Activated CD8-positive, alpha-beta memory T cell treated with anti-CD3 and anti-CD28 coated beads for 36 hours (primary cell): Measurements from ENCODE around the gene MAP4. TPM values are rescaled to one million over a fixed set of nuclear protein-coding genes. Genes with fewer than 3 reads are reported as not detected.
"Not testable (repeated sequence)": the region's sequence is repeated elsewhere in the genome, so short reads cannot be mapped to it uniquely, and the experiment has no call there.

Source experiments
- CTCF ChIA-PET: fragments of 350-600 bp; sonication (Branson Sonifier 250); formaldehyde crosslinking; loops from one replicate; lab custom pipeline; 2021; ENCODE audit warnings: antibody characterized with exemption; lab: Charles Lee
- POLR2A ChIA-PET: fragments of 350-600 bp; sonication (Branson Sonifier 250); formaldehyde crosslinking; loops from one replicate; lab custom pipeline; 2021; ENCODE audit warnings: antibody characterized with exemption; lab: Charles Lee
- total RNA-seq, 2 experiments: library from RNA; stranded (reverse); gene quantifications; one replicate each; pipeline ENCODE4 v1.2.3, GENCODE V29; 2021

MAP4 gene
- total RNA-seq, 2 experiments from 2014 or later: 113 to 117 TPM

DNA sequence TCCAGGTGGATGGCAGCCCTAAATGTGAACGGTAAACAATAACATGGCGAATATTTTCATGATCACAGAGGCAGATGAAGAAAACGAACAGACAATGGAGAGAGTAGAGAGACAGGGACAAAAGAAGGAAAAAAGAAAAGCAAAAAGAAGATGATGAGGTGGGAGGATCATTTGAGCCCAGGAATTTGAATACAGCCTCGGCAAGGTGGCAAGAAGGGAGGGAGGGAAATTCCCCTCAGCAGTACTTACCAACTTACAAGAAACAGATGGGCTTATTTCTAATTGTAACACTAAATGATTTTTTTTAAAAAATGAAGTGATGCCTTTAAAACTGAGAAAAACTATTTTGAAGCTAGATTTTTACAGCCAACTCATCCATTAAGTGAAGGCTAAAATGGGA lies 6.0 kb upstream of the MAP4 start:
- POLR2A ChIA-PET: no interaction called here
- CTCF ChIA-PET: no interaction called here

DNA sequence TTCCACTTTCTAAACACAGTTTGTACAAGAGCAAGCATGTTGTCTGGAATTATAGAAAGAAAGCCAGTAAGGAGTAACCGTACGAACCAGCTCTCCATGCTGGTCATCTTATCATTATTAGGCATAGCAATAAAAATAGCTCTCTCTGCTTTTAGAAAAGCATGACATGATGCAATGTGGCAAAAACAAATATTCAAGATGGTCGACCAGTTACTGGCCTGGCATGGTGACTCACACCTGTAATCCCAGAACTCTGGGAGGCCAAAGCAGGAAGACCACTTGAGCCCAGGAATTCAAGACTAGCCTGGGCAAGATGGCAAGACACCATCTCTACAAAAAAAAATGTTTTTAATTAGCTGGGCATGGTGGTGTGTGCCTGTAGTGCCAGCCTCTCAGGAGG lies 2.6 kb upstream of the MAP4 start:
- POLR2A ChIA-PET: interaction anchor here (0.6 kb wide), 1 partner anchor 115 kb away, joined by 7 read pairs; no protein-coding TSS in a partner anchor
- CTCF ChIA-PET: no interaction called here

DNA sequence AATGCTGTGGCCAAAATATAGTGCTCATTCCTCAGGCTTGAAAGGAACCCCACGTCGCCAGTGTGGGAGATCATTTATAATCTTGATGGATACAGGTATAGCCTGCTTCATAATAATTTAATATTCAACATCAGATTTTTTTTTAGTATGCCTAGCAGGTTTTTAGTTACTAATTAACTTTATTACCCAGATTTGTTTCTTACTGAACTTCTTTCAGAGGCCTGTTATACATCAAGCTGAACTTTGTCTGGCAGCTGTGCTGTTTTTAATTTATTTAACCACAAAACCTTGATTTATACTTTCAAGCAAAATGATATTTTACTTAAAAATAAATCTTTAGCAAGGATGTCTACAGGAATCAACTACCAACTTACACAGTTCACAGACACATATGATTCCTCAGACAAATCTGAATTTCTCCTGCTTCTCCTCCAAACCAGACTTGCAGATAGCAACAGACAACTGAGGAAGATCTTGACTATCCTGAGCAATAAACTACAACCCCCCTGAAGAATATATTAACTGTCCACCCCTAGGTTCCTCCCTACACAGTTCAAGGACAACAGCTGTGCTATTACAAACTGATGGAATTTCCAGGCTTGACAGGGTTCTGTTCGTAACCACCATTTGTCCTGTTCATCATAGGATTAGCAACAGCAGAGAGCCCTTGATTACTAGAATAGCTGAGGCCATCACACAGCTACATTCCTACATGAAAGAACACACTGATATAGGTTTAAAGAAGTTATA lies 610 bp downstream of the MAP4 start:
- POLR2A ChIA-PET: no interaction called here
- CTCF ChIA-PET: no interaction called here

DNA sequence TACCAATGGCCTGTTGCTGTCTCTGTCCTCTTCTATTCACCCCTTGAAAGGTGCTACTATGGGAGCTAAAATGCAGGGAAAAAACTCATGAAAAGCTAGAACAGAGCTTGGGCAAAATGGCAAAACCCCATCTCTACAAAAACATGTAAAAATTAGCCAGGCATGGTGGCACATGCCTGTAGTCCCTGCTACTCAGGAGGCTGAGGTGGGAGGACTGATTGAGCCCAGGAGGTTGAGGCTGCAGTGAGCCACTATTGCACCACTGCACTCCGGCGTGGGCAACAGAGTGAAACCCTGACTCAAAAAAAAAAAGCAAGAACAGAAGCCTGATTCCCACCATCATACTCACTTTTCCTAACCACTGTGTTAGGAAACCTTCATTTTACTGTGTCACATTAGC lies 1.9 kb downstream of the MAP4 start:
- POLR2A ChIA-PET: interaction anchor here (0.6 kb wide), 1 partner anchor 95 kb away, joined by 3 read pairs; no protein-coding TSS in a partner anchor
- CTCF ChIA-PET: no interaction called here

DNA sequence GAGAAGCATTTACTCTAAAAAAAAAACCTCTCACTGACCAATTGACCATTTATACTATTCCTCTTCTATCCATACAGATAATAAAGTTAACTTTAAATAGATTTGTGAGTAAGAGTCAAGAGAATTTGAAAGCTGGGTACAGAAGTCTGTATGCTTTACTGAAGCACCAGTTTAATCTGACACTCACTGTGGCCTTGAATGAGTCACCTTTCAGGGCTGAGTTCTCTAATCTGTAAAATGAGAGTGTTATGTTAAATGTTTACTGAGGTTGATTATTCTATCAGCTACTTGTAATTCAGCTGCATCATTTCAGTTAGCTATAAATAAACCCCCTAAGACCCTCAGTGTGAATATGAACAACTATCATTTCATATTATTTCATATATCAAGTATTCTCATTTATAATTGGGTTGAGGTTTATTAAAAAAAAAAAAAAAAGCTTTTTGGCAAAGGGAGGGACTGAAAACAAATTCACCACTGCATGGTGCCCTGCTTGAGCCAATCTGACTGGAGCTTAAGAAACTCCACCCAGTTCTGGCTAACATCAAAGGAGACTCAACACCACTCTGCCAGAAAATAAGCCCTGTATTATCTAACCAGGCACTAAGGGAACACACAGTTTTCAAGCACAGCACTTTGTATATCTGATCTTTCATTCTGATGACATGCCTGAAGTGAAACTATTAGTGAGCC lies 2.8 kb downstream of the MAP4 start:
- POLR2A ChIA-PET: interaction anchor here (0.5 kb wide), 1 partner anchor 12 kb away, joined by 5 read pairs; no protein-coding TSS in a partner anchor
- CTCF ChIA-PET: interaction anchor here (0.8 to 1.2 kb wide), 3 partner anchors 9 to 67 kb away, joined by 3 to 4 read pairs (median 3); no protein-coding TSS in a partner anchor

DNA sequence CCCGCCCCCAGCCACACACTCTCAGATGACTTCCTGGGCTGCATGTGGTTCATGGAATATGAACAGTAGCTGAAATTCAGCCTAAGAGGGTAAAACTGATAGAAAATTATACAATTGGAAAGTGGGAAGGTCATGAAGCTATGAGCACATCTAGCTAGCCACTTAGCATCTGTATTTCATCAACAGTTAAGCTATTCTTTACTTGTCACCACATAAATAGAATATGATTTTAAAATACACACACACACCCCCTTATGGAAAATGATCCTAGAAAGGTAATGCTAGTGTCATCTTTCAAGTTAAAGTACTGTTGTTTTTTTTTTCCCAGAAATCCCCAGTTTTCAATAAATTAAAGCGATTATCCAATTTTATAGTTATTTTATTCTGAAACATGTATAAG lies 3.6 kb downstream of the MAP4 start:
- POLR2A ChIA-PET: no interaction called here
- CTCF ChIA-PET: interaction anchor here (0.5 to 1.4 kb wide), 4 partner anchors 9 to 139 kb away, joined by 3 to 4 read pairs (median 4); no protein-coding TSS in a partner anchor

DNA sequence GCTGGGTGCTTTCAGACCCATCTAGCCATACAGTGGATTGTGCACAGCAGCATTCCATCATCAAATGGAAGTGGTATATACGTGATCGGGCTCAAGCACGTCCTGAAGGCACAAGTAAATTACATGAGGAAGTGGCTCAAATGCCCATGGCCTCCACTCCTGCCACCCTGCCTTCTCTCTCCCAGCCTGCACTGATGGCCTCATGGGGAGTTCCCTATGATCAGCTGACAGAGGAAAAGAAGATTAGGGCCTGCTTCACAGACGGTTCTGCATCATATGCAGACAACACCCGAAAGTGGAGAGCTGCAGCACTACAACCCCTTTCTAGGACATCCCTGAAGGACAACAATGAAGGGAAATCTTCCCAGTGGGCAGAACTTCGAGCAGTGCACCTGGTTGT lies 8.2 kb downstream of the MAP4 start:
- CTCF ChIA-PET: interaction anchor here (0.7 kb wide), 1 partner anchor 19 kb away, joined by 3 read pairs; no protein-coding TSS in a partner anchor
- POLR2A ChIA-PET: not testable (repeated sequence)

DNA sequence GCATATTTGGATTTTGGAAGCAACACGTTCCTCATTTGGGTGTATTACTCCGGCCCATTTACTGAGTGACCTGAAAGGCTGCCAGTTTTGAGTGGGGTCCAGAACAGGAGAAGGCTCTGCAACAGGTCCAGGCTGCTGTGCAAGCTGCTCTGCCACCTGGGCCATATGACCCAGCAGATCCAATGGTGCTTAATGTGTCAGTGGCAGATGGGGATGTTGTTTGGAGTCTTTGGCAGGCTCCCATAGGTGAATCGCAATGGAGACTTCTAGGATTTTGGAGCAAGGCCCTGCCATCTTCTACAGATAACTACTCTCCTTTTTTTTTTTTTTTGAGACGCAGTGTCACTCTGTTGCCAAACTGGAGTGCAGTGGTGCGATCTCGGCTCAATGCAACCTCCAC lies 8.9 kb downstream of the MAP4 start:
- CTCF ChIA-PET: interaction anchor here (0.7 kb wide), 1 partner anchor 20 kb away, joined by 3 read pairs; no protein-coding TSS in a partner anchor
- POLR2A ChIA-PET: not testable (repeated sequence)

DNA sequence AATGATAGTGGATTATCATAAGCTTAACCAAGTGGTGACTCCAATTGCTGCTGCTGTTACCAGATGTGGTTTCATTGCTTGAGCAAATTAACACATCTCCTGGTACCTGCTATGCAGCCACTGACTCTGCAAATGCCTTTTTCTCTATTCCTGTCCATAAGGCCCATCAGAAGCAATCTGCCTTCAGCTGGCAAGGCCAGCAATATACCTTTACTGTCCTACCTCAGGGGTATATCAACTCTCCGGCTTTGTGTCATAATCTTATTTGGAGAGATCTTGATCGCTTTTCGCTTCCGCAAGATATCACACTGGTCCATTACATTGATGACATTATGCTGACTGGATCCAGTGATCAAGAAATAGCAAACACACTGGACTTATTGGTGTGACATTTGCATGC lies 9.4 kb downstream of the MAP4 start:
- CTCF ChIA-PET: interaction anchor here (0.7 kb wide), 1 partner anchor 17 kb away, joined by 3 read pairs; no protein-coding TSS in a partner anchor
- POLR2A ChIA-PET: not testable (repeated sequence)

DNA sequence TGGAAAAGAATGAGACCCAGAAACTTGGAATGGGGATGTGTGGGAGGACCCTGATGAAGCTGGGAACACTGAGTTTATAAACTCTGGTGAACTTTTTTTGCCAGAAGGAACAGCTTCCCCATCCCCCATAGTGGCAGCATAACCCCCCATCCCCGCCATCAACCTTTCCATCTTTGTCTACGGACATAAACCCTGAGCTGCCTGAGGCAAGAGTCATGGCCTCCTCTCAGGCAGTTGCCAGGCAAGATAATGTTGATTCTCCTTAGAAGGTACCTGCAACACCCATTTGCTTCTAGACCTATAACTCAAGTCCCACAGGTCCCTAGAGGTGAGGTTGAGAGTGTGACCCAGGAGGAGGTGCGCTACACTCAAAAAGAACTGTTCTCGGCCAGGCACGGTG lies 11.5 kb downstream of the MAP4 start:
- CTCF ChIA-PET: interaction anchor here (0.6 kb wide), 1 partner anchor 9 kb away, joined by 3 read pairs; no protein-coding TSS in a partner anchor
- POLR2A ChIA-PET: no interaction called here

DNA sequence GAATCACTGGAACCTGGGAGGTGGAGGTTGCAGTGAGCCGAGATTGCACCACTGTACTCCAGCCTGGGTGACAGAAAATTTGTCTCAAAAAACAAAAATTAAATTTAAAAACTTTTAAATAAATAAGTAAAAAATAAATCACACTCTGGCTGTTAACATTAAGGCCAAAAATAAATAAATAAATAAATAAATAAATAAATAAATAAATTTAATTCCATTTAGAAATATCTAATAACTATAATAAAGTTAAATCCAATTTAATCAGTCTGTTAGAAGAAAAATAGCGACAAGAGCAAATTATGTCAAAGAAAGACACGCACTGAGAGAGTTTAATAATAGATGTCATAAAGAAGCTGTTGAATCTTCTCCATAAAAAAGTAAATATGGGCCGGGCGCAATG lies 13.4 kb downstream of the MAP4 start:
- ChIA-PET POLR2A (no interaction called here), CTCF (interaction anchor here (0.7 to 0.9 kb wide), 2 partner anchors 11 to 139 kb away, joined by 3 to 4 read pairs; no protein-coding TSS in a partner anchor)

DNA sequence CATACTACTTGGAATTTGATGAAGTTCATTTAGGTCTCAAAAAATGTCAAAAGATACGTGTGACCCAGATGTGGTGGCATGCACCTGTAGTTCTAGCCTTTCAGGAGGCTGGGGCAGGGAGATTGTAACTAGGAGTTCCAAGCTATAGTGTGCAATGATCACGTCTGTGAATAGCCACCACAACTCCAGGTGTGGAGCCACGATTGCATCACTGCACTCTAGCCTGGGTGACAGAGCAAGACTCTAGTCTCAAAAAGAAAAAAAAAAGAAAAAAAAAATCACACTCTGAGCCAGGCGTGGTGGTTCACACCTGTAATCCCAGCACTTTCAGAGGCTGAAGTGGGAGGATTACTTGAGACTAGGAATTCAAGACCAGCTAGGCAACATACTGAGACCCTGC lies 14.2 kb downstream of the MAP4 start:
- CTCF ChIA-PET: interaction anchor here (0.7 kb wide), 1 partner anchor 140 kb away, joined by 3 read pairs; no protein-coding TSS in a partner anchor
- POLR2A ChIA-PET: interaction anchor here (0.6 kb wide), 1 partner anchor 12 kb away, joined by 5 read pairs; no protein-coding TSS in a partner anchor

DNA sequence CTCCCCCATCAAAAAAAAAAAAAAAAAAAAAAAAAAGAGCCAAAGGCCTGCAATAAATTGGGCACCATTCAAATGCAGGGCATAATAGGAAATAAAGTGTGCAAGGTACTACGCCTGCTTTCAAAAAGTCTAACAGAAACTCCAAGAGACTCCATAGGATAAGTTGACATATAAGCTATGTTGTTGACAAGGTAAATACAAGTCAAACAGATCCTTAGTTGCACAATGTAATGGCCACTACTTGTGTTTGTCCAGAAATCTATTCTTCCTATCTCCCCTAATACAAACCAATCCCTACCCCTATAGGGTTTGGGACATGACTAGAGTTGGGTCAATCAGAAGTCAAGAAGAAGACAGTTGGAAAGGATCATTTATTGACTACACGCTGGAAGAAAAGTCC lies 16.0 kb downstream of the MAP4 start:
- POLR2A ChIA-PET: no interaction called here

DNA sequence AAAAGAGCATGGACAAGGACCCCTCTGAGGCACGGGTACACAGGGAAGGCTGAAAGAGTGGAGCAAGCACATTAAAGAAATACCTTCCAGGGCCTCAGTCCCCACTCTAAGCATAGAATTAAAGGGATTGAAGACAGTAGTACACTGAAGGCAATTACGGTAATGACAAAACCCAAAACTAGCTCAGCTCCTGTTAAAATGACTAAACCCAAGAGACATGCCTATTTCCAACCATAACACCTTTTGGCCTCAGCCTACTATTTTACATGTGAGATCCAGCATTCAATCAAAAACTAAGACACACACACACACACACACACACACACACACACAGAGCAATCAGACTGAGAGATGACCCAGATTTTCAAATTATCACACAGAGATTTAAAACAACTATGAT lies 19.8 kb downstream of the MAP4 start:
- POLR2A ChIA-PET: interaction anchor here (0.6 to 0.7 kb wide), 2 partner anchors 117 to 477 kb away, joined by 3 to 6 read pairs; no protein-coding TSS in a partner anchor
- CTCF ChIA-PET: interaction anchor here (0.6 to 1.0 kb wide), 2 partner anchors 155 to 159 kb away, joined by 3 to 4 read pairs; no protein-coding TSS in a partner anchor

More for the DNA sequence above, 16.0 kb downstream of the MAP4 start:
- CTCF ChIA-PET: no interaction called here

DNA sequence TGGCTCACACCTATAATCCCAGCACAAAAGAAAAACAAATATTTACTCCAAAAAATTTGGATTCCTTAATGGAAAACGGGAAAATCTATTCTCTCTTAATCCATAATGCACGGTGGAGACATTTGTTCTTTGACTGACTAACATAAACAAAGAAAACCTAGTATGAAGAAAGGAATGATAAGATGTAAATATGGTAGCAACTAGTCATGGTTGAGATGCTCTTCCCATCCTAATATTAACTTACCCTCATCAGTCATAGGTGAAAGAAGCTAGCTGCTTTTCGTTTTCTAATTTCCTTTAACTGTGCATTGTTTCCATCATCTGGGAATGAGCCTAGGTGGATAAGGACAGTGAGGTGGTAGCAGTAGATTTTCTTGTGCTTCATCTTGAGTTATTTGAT lies 22.0 kb downstream of the MAP4 start:
- ChIA-PET POLR2A (no interaction called here), CTCF (interaction anchor here (0.7 kb wide), 1 partner anchor 20 kb away, joined by 3 read pairs; no protein-coding TSS in a partner anchor)

DNA sequence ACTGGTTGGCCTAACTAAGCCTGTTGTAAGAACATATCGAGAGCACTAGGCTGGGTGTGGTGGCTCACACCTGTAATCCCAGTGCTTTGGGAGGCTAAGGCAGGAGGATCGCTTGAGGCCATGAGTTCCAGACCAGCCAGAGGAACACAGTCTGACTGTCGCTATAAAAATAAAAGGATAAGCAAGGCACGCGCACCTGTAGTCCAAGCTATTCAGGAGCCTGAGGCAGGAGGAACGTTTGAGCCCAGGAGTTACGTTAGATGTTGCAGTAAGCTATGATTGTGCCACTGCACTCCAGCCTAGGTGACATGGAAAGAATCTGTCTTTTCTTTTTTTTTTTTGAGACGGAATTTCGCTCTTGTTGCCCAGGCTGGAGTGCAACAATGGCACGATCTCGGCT lies 24.9 kb downstream of the MAP4 start:
- ChIA-PET POLR2A (no interaction called here), CTCF (interaction anchor here (1.2 kb wide), 1 partner anchor 163 kb away, joined by 3 read pairs; no protein-coding TSS in a partner anchor)

DNA sequence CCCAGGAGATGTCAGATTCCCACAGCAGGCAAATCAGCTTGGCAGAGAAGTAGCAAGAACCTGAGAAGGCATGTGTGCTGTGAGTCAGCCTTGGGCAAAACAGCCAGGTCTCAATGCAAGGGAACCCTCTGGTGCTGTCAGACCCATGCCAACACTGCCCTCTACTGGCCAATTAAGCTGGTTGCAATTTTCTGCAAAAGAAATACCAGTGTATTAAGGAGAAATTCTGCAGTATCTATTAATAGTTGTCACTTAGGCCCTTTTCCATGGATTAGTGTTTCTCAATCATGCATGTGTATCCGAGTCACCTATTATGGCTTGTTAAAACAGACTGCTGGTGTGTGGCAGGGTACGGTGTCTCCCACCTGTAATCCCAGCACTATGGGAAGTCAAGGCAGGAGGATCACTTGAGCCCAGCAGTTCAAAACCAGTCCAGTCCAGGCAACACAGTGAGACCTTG lies 26.2 kb downstream of the MAP4 start:
- POLR2A ChIA-PET: interaction anchor here (0.6 kb wide), 1 partner anchor 158 kb away, joined by 3 read pairs; no protein-coding TSS in a partner anchor
- CTCF ChIA-PET: interaction anchor here (0.5 to 1.6 kb wide), 14 partner anchors 9 to 468 kb away, joined by 3 to 5 read pairs (median 3); no protein-coding TSS in a partner anchor

DNA sequence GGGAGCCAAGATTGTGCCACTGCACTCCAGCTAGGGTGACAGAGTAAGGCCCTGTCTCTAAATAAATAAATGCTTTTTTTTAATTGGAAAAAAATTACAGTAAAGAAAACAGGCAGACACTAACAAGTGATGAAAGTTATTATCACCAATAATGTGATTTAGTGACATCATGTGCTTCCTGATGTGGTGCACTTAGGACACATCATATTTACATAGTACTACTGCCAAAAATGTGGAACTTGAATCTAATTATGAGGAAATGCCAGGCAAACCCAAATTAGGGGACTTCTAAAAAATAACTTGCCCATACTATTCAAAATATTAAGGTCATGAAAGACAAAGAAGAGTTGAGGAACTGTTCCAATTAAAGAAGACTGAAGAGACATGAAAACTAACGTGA lies 30.8 kb downstream of the MAP4 start:
- POLR2A ChIA-PET: no interaction called here

DNA sequence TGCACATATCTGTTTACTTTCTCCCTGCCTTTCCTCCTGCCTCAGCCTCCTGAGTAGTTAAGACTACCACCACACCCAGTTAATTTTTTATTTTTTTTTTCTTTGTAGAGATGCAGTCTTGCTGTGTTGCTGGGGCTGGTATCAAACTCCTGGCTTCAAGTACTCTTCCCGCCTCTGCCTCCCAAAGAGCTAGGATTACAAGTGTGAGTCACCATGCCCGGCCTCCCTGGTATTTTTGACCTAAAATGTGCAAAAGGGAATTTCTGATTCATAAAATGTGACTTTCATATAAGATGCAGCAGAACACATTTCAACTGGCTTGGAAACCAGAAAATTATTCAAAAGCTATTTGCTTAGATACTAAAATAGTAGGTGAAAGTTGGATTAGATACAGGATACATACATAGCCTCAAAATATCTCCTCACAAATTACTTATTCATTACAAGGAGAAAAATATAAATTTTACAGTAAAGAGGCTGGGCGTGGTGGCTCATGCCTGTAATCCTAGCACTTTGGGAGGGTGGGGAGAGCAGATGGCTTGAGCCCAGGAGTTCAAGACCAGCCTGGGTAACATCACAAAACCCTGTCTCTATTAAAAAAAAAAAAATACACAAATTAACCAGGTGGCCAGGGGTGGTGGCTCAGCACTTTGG lies 32.0 kb downstream of the MAP4 start:
- POLR2A ChIA-PET: no interaction called here
- CTCF ChIA-PET: no interaction called here

More for the DNA sequence above, 30.8 kb downstream of the MAP4 start:
- CTCF ChIA-PET: no interaction called here
